AG10803 (cell line): ENCODE measurements around the gene PDE1C.

Source experiments
- DNase-seq: peaks from one replicate; pipeline ENCODE4 v3.0.0; 2010; ENCODE audit warnings: low read depth
- H3K4me3 ChIP-seq: 2 replicates; pipeline ENCODE4 v1.5.1; 2011; ENCODE audit warnings: mild to moderate bottlenecking, low read length, control low read depth
- CTCF ChIP-seq: conservative IDR thresholded peaks from 2 replicates; pipeline ENCODE4 v1.5.1; 2011; ENCODE audit warnings: mild to moderate bottlenecking, low read length, control low read depth, inconsistent platforms

PDE1C gene

GRCh38 chr7:31828520-31828919, 241.7 kb downstream of the PDE1C start:
- TF ChIP-seq CTCF: no peak
- H3K4me3 ChIP-seq: no peak overlapping the region
- DNase-seq: no peak

DNA sequence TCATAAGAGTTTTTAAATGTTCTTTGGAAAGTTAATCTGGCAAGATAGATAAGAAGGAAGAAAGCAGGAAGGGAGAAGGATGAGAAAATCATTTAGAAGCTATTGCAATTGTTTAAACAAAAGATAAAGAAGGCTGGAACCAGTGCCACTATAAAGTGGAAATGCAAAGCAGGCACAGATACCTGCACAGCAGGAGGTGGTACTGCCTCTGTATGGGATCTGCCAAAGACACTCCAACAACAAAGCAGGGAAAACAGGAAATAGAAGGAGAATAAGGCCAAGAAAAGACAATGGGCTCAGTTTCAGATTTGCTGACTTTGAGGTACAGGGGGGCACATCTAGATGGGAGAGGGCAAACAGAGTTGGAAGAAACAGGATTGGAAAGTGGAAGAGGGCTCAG, 244.6 kb downstream of the PDE1C start:
- no peak for TF ChIP-seq CTCF
- no peak for DNase-seq
- H3K4me3 ChIP-seq: no peak overlapping the region

- DNase-seq: no peak
- no peak for TF ChIP-seq CTCF
- no peak overlapping the region for H3K4me3 ChIP-seq
Observed at GRCh38 chr7:31819031-31819430, 251.2 kb downstream of the PDE1C start.

DNA sequence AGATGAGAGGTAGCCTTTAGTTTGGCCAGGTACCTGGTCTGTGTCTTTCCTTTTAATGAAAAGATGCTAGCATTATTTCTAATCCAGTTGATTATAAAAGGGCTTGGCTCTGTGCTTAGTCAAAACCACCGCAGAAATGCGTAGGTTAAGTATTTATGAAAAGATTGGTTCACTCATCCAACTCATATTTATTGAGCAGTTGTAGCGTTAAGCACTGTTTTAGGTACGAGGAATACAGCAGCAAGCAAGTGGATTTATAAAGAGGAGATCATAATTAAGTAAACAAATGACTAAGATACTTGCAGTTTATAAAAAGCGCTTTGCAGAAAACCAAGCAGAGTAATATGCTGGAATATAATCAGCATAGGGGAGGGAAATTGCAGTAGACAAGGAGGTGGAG, 253.4 kb downstream of the PDE1C start:
- H3K4me3 ChIP-seq: no peak overlapping the region
- no peak for DNase-seq
- TF ChIP-seq CTCF: no peak

GRCh38 chr7:31815796-31816195, 254.4 kb downstream of the PDE1C start:
- H3K4me3 ChIP-seq: no peak overlapping the region
- DNase-seq: no peak
- no peak for TF ChIP-seq CTCF

DNA sequence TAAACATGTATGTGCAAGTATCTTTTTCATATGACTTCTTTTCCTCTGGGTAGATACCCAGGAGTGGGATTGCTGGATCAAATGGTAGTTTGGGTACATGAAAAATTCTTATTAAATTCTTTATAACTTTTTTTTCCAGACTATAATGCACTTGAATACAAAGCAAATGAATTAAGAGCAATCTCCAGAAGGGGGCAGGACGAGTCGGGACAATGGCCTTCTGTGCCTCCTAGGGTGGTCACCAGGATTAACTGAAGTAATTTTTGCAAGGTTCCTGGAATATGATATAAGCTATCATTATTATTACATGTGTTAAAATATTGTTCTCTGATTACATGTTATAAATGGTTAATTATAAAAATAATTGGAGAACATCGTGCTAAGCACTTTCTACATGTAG, 256.0 kb downstream of the PDE1C start:
- DNase-seq: no peak
- TF ChIP-seq CTCF: peak; percentile 34
- H3K4me3 ChIP-seq: no peak overlapping the region

DNA sequence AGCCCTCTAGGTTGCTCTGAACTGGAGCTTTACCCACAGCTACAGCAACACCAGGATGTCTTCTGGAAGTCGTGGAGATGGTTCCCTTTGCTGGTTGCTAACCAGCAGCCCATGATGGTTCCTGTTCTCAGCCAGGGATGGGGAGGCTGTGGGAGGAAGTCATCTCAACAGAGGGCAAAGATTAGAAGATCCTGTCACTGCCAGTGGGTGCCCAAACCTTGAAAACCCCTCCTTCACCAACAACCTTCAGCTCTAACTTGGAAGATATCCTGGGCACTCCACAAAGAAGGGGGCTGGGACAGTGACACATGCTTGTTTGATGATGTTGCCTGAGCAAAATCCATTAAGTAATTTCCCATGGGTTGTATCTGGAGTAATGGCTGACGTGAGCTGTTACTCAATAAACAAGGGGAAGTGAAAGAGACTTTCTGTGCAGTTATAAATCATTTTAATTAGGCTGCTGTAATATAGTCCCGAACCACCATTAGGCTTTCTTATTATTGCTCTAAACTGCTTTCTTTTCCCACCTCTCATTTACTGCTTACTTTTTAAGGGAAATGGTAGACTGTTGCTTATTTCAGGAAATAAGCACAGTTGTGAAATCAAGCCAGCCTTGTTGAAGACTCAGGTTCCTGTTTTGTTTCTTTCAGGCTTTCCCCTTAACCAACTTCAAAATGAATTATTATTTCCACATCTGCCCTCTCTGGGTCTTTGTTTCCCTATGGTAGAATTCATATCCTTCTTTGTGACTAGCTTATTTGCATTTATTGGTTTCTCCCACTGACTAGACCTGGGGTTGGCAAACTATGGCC, 258.4 kb downstream of the PDE1C start:
- H3K4me3 ChIP-seq: no peak overlapping the region
- no peak for TF ChIP-seq CTCF
- DNase-seq: peak; percentile 83
